ENCODE measurements around the gene HIPK3.

Gene HIPK3

GRCh38 chr11:33310720-33311500 lies 53.7 kb downstream of the HIPK3 start:
- no peak for TF ChIP-seq CTCF (conservative IDR thresholded peaks at IDR 0.05)
- H3K27ac ChIP-seq, result no peak overlapping the region

GRCh38 chr11:33311680-33312079 lies 54.5 kb downstream of the HIPK3 start:
- TF ChIP-seq CTCF (conservative IDR thresholded peaks at IDR 0.05), result no peak
- no peak overlapping the region for H3K27ac ChIP-seq

- TF ChIP-seq CTCF (conservative IDR thresholded peaks at IDR 0.05), result no peak
Observed at GRCh38 chr11:33315822-33316221, 58.6 kb downstream of the HIPK3 start.

GRCh38 chr11:33317662-33318061 lies 60.5 kb downstream of the HIPK3 start:
- no peak overlapping the region for H3K27ac ChIP-seq
- no peak for TF ChIP-seq CTCF (conservative IDR thresholded peaks at IDR 0.05)

More at GRCh38 chr11:33315822-33316221, 58.6 kb downstream of the HIPK3 start:
- no peak overlapping the region for H3K27ac ChIP-seq

- H3K27ac ChIP-seq, result no peak overlapping the region
- TF ChIP-seq CTCF (conservative IDR thresholded peaks at IDR 0.05), result no peak
Observed at GRCh38 chr11:33320016-33320813, 63.0 kb downstream of the HIPK3 start.

GRCh38 chr11:33320814-33321330 lies 63.7 kb downstream of the HIPK3 start:
- no peak overlapping the region for H3K27ac ChIP-seq
- no peak for TF ChIP-seq CTCF (conservative IDR thresholded peaks at IDR 0.05)

- no peak overlapping the region for H3K27ac ChIP-seq
- no peak for TF ChIP-seq CTCF (conservative IDR thresholded peaks at IDR 0.05)
Observed at GRCh38 chr11:33321422-33321821, 64.2 kb downstream of the HIPK3 start.
